ENCODE results near the gene FCHO2. TPM values are rescaled to one million over a fixed set of nuclear protein-coding genes. Genes with fewer than 3 reads are reported as not detected.

Gene FCHO2
- total and polyA plus RNA-seq, 2 of the 4 experiments (the other 2 are of a cell fraction) = 6.1 to 23.5 TPM

- Histone ChIP-seq H3K9me3 (ENCODE audit: control insufficient read depth, insufficient read depth, low read length) (peaks cover 3% of the 10 kb centered on the region), H3K27me3 (ENCODE audit: control insufficient read depth, insufficient read depth, low read length) (peaks cover 3% of the 10 kb centered on the region; the same call in 1 of the 2 replicates), H3K79me1 (ENCODE audit: low read depth in 1 of 2, low read length in 2 of 2) (no peaks in the 10 kb centered on the region), H4K91ac (ENCODE audit: insufficient read depth, low read depth, low read length) (no peak overlapping the region), H4K8ac (ENCODE audit: low read depth in 2 of 2, low read length in 2 of 2) (peak overlapping the region in 1 of 2 experiments; percentile 33; a peak in 1 of 4 replicates), H2AFZ (replicated peaks; ENCODE audit: low read length, poor library complexity) (peak overlapping the region; percentile 90), H4K5ac (ENCODE audit: low read depth, low read length) (no peak overlapping the region), H3K36me3 (ENCODE audit: control insufficient read depth, insufficient read depth, low read length) (no peaks in the 10 kb centered on the region), H3K9ac (ENCODE audit: low read depth, low read length) (no peak overlapping the region), H2BK120ac (ENCODE audit: low read depth, low read length) (peak overlapping the region; percentile 23; the same call in 1 of the 2 replicates), H2AK5ac (ENCODE audit: low read depth, low read length) (no peak overlapping the region), H3K18ac (ENCODE audit: low read depth, low read length) (no peak overlapping the region), H2BK5ac (ENCODE audit: low read depth, low read length, poor library complexity, severe bottlenecking) (no peak overlapping the region), H3K9me1 (ENCODE audit: insufficient read depth, low read length) (peaks cover 4% of the 10 kb centered on the region), H3K4me2 (ENCODE audit: low read depth, low read length) (peak overlapping the region; percentile 98), H3K27ac (ENCODE audit: insufficient read depth, low read length) (no peak overlapping the region), H4K20me1 (ENCODE audit: insufficient read depth, low read length) (no peaks in the 10 kb centered on the region), H3K4me1 (ENCODE audit: control insufficient read depth, insufficient read depth, low read length) (peaks cover 6% of the 10 kb centered on the region), H3K56ac (ENCODE audit: extremely low read depth, insufficient read depth, low read length) (no peak overlapping the region), H2BK20ac (ENCODE audit: low read depth, low read length) (no peak overlapping the region), H3K4ac (ENCODE audit: low read depth, low read length) (no peak overlapping the region; the same call in 1 of the 2 replicates), H3K4me3 (ENCODE audit: insufficient read depth, low read depth, low read length) (peak overlapping the region; percentile 72; the same call in 1 of the 2 replicates), H3K23ac (ENCODE audit: low read depth, low read length) (peak overlapping the region; percentile 64), H2BK15ac (ENCODE audit: low read depth, low read length) (no peak overlapping the region), H2AK9ac (replicated peaks; ENCODE audit: low read depth, low read length, poor library complexity) (peak overlapping the region; percentile 70), H3K14ac (replicated peaks; ENCODE audit: low read depth, low read length) (peak overlapping the region; percentile 39; the same call in 1 of the 2 replicates)
- TF ChIP-seq CEBPB (IDR thresholded peaks at IDR 0.05; ENCODE audit: low read depth, low read length) (no peak), FOS (IDR thresholded peaks at IDR 0.05; ENCODE audit: low read depth, low read length) (no peak), MAZ (IDR thresholded peaks at IDR 0.05; ENCODE audit: borderline replicate concordance, low read depth, low read length) (no peak), RFX5 (IDR thresholded peaks at IDR 0.05; ENCODE audit: low read depth, low read length) (no peak), MAFK (IDR thresholded peaks at IDR 0.05; ENCODE audit: low read depth, low read length) (no peak), NFE2L2 (IDR thresholded peaks at IDR 0.05; ENCODE audit: low read depth, low read length) (no peak), POLR2A (IDR thresholded peaks at IDR 0.05; ENCODE audit: low read depth, low read length) (no peak), USF2 (IDR thresholded peaks at IDR 0.05; ENCODE audit: low read depth, low read length) (no peak), RAD21 (IDR thresholded peaks at IDR 0.05; ENCODE audit: low read length) (no peak), CHD1 (IDR thresholded peaks at IDR 0.05; ENCODE audit: low read depth, low read length) (no peak), BHLHE40 (IDR thresholded peaks at IDR 0.05; ENCODE audit: low read depth, low read length) (no peak), MXI1 (IDR thresholded peaks at IDR 0.05; ENCODE audit: borderline replicate concordance, low read depth, low read length) (no peak), RCOR1 (IDR thresholded peaks at IDR 0.05; ENCODE audit: insufficient replicate concordance, low read length) (no peak), SMC3 (IDR thresholded peaks at IDR 0.05; ENCODE audit: low read depth, low read length) (no peak)
- TF ChIP-seq, protein P1, sequence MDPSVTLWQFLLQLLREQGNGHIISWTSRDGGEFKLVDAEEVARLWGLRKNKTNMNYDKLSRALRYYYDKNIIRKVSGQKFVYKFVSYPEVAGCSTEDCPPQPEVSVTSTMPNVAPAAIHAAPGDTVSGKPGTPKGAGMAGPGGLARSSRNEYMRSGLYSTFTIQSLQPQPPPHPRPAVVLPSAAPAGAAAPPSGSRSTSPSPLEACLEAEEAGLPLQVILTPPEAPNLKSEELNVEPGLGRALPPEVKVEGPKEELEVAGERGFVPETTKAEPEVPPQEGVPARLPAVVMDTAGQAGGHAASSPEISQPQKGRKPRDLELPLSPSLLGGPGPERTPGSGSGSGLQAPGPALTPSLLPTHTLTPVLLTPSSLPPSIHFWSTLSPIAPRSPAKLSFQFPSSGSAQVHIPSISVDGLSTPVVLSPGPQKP (IDR thresholded peaks at IDR 0.05; ENCODE audit: borderline replicate concordance, low read depth, low read length) = no peak
- TF ChIP-seq, protein P2, sequence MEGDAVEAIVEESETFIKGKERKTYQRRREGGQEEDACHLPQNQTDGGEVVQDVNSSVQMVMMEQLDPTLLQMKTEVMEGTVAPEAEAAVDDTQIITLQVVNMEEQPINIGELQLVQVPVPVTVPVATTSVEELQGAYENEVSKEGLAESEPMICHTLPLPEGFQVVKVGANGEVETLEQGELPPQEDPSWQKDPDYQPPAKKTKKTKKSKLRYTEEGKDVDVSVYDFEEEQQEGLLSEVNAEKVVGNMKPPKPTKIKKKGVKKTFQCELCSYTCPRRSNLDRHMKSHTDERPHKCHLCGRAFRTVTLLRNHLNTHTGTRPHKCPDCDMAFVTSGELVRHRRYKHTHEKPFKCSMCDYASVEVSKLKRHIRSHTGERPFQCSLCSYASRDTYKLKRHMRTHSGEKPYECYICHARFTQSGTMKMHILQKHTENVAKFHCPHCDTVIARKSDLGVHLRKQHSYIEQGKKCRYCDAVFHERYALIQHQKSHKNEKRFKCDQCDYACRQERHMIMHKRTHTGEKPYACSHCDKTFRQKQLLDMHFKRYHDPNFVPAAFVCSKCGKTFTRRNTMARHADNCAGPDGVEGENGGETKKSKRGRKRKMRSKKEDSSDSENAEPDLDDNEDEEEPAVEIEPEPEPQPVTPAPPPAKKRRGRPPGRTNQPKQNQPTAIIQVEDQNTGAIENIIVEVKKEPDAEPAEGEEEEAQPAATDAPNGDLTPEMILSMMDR (conservative IDR thresholded peaks at IDR 0.05; ENCODE audit: low read depth, low read length) = no peak
- dilution Hi-C loops (cut with HindIII; ENCODE audit: low sequenced_read_pairs, unreplicated experiment) = no loop called here
- intact Hi-C loops (cut with micrococcal nuclease) = no loop called here
- no CpG with 5 or more reads among the region's 6 CpGs for WGBS, 2 experiments (ENCODE audit: extremely low coverage in 2 of 2, insufficient read length in 1 of 2)
- no TSS peak for BruUV-seq (replicated peaks)
- in situ Hi-C loops (cut with MboI; ENCODE audit: low sequenced_read_pairs) = no loop called here
- DNase-seq (peak; percentile 47), ATAC-seq (ENCODE audit: low read depth) (peak; percentile 30; the same call in 1 of the 2 replicates)
- ChIA-PET CTCF (no interaction called here), POLR2A (ENCODE audit: unreplicated experiment) (no interaction called here)
These were observed 165.2 kb downstream of the FCHO2 start for GRCh38 chr5:73121119-73121463.

Measured in IMR-90 (cell line).